Panc1 (cell line): Measurements from ENCODE around the gene TBX20. TPM values are rescaled to one million over a fixed set of nuclear protein-coding genes. Genes with fewer than 3 reads are reported as not detected.
"Not testable (repeated sequence)": the region's sequence is repeated elsewhere in the genome, so short reads cannot be mapped to it uniquely, and the experiment has no call there.

Experiments
- ATAC-seq: fragments of 200-7000 bp; cut with Tn5 transposase; 2 replicates; pipeline ENCODE4 v1.9.1; 2020; ENCODE audit warnings: mild to moderate bottlenecking, moderate library complexity
- BruUV-seq: library from RNA; stranded (reverse); fragments of 400-500 nt; replicated peaks from 2 replicates; lab custom pipeline; 2021; lab: Mats Ljungman, UMichigan
- CTCF ChIA-PET: fragments of 300-600 bp; sonication (Branson Sonifier 250); formaldehyde crosslinking; loops from one replicate; lab custom pipeline; 2022; ENCODE audit warnings: antibody characterized with exemption; lab: Charles Lee
- POLR2A ChIA-PET: fragments of 300-600 bp; sonication (Branson Sonifier 250); formaldehyde crosslinking; loops from one replicate; lab custom pipeline; 2022; ENCODE audit warnings: antibody characterized with exemption; lab: Charles Lee
- DNase-seq: peaks from one replicate; pipeline ENCODE4 v3.0.0-alpha.2; 2010; ENCODE audit warnings: low read depth, low spot score
- H3K27ac ChIP-seq: 2 replicates; pipeline ENCODE4 v1.5.1; 2011; ENCODE audit warnings: mild to moderate bottlenecking, low read length, inconsistent platforms
- H3K27me3 ChIP-seq: fragments of 200-500 bp; sonication (Bioruptor generic); 2 replicates; pipeline ENCODE4 v1.6.0; 2014; ENCODE audit warnings: low read length, inconsistent platforms; ENCODE audit not compliant: control insufficient read depth, insufficient read depth
- H3K36me3 ChIP-seq: fragments of 200-500 bp; sonication (Bioruptor generic); 2 replicates; pipeline ENCODE4 v1.5.1; 2014; ENCODE audit warnings: inconsistent platforms, mild to moderate bottlenecking, low read length, moderate library complexity; ENCODE audit not compliant: control insufficient read depth, insufficient read depth
- H3K4me1 ChIP-seq: 2 replicates; pipeline ENCODE4 v1.5.1; 2011; ENCODE audit warnings: inconsistent platforms, mild to moderate bottlenecking, low read length, moderate library complexity; ENCODE audit not compliant: control insufficient read depth, insufficient read depth
- H3K4me3 ChIP-seq, 2 experiments: 2 replicates each; pipeline ENCODE4 v1.5.1; 2011 to 2012; ENCODE audit warnings: low read depth in 2 of 2, low read length in 2 of 2, mild to moderate bottlenecking in 2 of 2, inconsistent platforms in 1 of 2, moderate library complexity in 1 of 2
- H3K9me3 ChIP-seq: fragments of 200-500 bp; sonication (Bioruptor generic); 2 replicates; pipeline ENCODE4 v1.5.1; 2014; ENCODE audit warnings: low read depth, mild to moderate bottlenecking, inconsistent platforms, low read length, moderate library complexity; ENCODE audit not compliant: control insufficient read depth, insufficient read depth
- in situ Hi-C: cut with HindIII; loops from 2 replicates; pipeline ENCODE4 v1.10.0; 2016; ENCODE audit warnings: low sequenced_read_pairs, low pct_unique_long_range_greater_than_20kb
- intact Hi-C: fragments of 100-400 bp; cut with micrococcal nuclease; formaldehyde crosslinking; loops from one replicate; pipeline ENCODE4 v1.10.0; 2022; ENCODE audit not compliant: unreplicated experiment
- total RNA-seq: library from RNA; stranded (reverse); gene quantifications from one replicate; pipeline ENCODE4 v1.2.1, GENCODE V29; 2021; ENCODE audit not compliant: unreplicated experiment

The TBX20 gene
- total RNA-seq, 1 experiment from 2014 or later = not detected

DNA sequence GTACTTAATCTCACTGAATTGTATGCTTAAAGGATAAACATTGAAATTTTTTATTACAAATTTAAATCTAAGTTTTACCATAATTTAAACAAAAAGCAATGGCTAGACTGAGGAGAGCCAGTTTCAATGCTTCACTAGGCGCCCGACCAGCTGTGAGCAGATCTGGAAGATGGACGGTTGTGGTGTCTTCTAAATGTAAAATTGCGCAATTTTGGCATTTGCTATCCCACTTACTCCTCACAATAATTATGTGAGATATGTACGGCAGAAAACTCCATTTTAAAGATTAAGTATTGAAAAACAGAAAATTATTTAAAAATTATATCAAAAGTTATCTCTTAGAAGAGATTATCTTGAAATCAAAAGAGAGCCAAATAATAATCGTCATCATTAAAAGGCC lies 73.2 kb downstream of the TBX20 start:
- CTCF ChIA-PET, in situ Hi-C loops, H3K27ac ChIP-seq, H3K9me3 ChIP-seq, DNase-seq, POLR2A ChIA-PET, H3K27me3 ChIP-seq, H3K4me1 ChIP-seq, ATAC-seq, H3K36me3 ChIP-seq, BruUV-seq, H3K4me3 ChIP-seq: not testable (repeated sequence)
- intact Hi-C loops = loop anchor here (10.0 kb wide), 1 partner anchor 106 kb away; no protein-coding TSS in a partner anchor

DNA sequence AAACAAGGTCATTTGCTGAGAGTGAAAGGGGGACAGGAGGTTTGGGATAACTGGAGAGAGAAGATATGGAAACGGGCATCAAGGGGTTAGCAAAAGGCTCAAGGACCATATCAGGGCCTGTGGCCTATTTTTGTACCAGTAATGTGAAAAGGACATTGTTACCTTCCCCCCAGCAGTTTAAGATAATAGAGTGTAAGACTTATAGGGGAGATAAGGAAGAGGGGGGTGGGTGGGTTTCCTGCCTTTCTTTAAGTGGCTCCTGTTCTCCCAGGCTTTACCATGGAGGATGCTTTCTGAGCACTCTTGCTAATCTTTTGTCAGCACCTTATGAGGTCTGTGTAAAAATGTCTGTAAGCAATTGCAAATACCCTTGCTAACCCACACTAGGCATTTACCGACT lies 80.7 kb downstream of the TBX20 start:
- H3K27me3 ChIP-seq, H3K4me1 ChIP-seq, H3K9me3 ChIP-seq, H3K4me3 ChIP-seq, in situ Hi-C loops, intact Hi-C loops, H3K27ac ChIP-seq, ATAC-seq, CTCF ChIA-PET, BruUV-seq, H3K36me3 ChIP-seq, POLR2A ChIA-PET, DNase-seq: not testable (repeated sequence)

DNA sequence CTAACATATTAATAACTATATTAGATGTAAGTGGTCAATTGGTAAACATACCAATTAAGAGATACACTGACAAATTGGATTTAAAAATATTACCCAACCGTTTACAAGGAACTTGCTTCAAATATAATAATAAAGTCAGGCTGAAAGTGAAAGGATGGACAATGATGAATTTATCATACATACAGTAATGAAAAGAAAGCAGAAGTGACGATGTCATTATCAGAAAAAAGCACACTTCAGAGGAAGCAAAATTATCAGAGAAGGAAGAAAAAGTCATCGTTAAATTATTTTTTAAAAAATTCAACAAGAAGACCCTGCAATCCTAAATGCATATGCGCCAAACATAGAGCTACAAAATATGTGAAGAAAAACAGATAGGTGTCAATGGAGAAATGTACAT lies 81.8 kb downstream of the TBX20 start:
- DNase-seq, H3K4me1 ChIP-seq, BruUV-seq, intact Hi-C loops, H3K9me3 ChIP-seq, H3K27ac ChIP-seq, H3K36me3 ChIP-seq, POLR2A ChIA-PET, H3K27me3 ChIP-seq, in situ Hi-C loops, H3K4me3 ChIP-seq, ATAC-seq: not testable (repeated sequence)
- CTCF ChIA-PET = interaction anchor here (0.7 kb wide), 1 partner anchor 1449 kb away, joined by 3 read pairs; no protein-coding TSS in a partner anchor

DNA sequence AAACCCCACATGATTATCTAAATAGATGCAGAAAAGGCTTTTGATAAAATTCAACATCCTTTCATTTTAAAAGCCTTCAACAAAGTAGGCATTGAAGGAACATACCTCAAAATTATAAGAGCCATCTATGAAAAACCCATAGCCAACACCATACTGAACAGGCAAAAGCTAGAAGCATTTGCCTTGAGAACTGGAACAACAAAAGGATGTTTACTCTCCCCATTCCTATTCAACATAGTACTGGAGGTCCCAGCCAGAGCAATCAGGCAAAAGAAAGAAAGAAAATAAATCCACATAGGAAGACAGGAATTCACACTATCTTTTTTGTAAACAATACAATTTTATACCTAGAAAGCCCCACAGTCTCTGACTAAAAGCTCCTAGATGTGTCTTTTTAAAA lies 86.2 kb downstream of the TBX20 start:
- CTCF ChIA-PET, in situ Hi-C loops, H3K27me3 ChIP-seq, ATAC-seq, BruUV-seq, H3K9me3 ChIP-seq, H3K36me3 ChIP-seq, H3K27ac ChIP-seq, intact Hi-C loops, H3K4me1 ChIP-seq, H3K4me3 ChIP-seq, DNase-seq, POLR2A ChIA-PET: not testable (repeated sequence)

DNA sequence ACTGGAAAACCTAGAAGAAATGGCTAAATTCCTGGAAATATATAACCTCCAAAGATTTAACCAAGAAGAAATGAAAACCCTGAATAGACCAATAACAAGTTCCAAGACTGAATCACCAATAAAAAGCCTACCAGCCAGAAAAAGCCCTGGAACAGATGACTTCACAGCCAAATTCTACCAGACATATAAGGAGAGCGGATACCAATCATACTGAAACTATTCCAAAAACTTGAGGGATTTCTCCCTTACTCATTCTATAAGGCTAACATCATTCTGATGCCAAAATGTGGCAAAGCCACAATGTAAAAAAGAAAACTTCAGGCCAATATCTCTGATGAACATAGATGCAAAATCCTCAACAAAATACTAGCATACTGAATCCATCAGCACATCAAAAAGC lies 86.7 kb downstream of the TBX20 start:
- H3K4me1 ChIP-seq, H3K27ac ChIP-seq, H3K36me3 ChIP-seq, CTCF ChIA-PET, H3K9me3 ChIP-seq, H3K27me3 ChIP-seq, H3K4me3 ChIP-seq, POLR2A ChIA-PET, ATAC-seq, DNase-seq, intact Hi-C loops, BruUV-seq, in situ Hi-C loops: not testable (repeated sequence)

DNA sequence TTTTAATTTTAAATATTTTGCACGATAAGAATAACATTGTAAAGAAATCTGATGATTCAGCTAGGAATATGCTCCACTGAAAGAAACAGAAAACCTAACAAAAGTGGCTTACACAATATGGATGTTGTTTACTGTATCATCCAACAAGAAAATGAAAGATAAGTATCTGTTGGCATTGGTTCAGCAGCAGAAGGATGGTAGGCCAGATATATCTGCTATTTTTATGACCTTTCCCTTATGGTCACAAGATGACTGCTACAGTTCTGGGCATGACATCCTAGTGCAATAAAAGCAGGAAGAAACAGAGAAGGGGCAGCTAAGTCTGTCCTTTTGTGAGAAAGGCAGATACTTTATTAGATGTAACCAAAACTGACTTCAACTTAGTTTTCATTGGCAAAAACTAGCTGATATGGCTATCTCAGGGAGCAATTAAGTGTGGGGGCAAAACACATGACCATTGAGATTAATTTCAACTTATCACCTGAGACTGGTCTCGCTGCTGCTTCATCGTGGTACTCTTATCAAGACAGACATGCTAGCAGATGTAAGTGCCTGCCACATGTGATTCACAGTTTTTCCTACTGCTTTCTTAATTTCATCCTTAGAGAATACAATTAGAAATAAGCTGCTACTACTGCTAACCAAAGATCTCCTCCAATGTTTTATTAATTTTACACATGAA lies 92.7 kb downstream of the TBX20 start:
- BruUV-seq, POLR2A ChIA-PET: not testable (repeated sequence)

More for the DNA sequence above, 92.7 kb downstream of the TBX20 start:
- H3K27me3 ChIP-seq, H3K9me3 ChIP-seq, ATAC-seq, H3K4me3 ChIP-seq, DNase-seq, H3K27ac ChIP-seq, H3K36me3 ChIP-seq, intact Hi-C loops, in situ Hi-C loops, H3K4me1 ChIP-seq: not testable (repeated sequence)
- CTCF ChIA-PET = interaction anchor here (0.6 kb wide), 1 partner anchor 264 kb away, joined by 3 read pairs; no protein-coding TSS in a partner anchor
